ENCODE data around the gene MAML2. TPM values are rescaled to one million over a fixed set of nuclear protein-coding genes. Genes with fewer than 3 reads are reported as not detected.

MAML2 gene
- total RNA-seq, 2 experiments from 2014 or later, result 0.15 to 1.0 TPM

GRCh38 chr11:96384156-96384555 lies 41.2 kb upstream of the MAML2 start:
- BruUV-seq (replicated peaks), result no TSS peak
- Histone ChIP-seq H3K4me3 (ENCODE audit: low read depth, low read length, poor library complexity, severe bottlenecking) (no peak overlapping the region), H2AFZ (ENCODE audit: low read length) (no peak overlapping the region), H3K36me3 (ENCODE audit: insufficient read depth, low read length) (peaks cover 58% of the 10 kb centered on the region), H3K79me2 (ENCODE audit: insufficient read depth, low read depth, low read length) (peaks cover 26% of the 10 kb centered on the region), H3K4me1 (ENCODE audit: insufficient read depth, low read length, poor library complexity, severe bottlenecking) (peaks cover 16% of the 10 kb centered on the region), H3K4me2 (ENCODE audit: low read length) (no peak overlapping the region), H3K9me3 (ENCODE audit: low read length) (no peaks in the 10 kb centered on the region), H3K9me2 (ENCODE audit: insufficient read depth, low read length) (no peaks in the 10 kb centered on the region), H4K20me1 (ENCODE audit: insufficient read depth, low read length) (no peaks in the 10 kb centered on the region), H3K27ac (ENCODE audit: low read depth, low read length, poor library complexity, severe bottlenecking) (no peak overlapping the region)
- no peak for DNase-seq (ENCODE audit: low spot score)
- POLR2A ChIA-PET, result interaction anchor here (0.9 kb wide), 2 partner anchors 13 to 22 kb away, joined by 3 to 5 read pairs; no protein-coding TSS in a partner anchor
- no peak for TF ChIP-seq CTCF (conservative IDR thresholded peaks at IDR 0.05; ENCODE audit: low read length)
- TF ChIP-seq EZH2phosphoT487 (IDR thresholded peaks at IDR 0.05; ENCODE audit: borderline replicate concordance, low read depth, low read length), result no peak
- CTCF ChIA-PET (ENCODE audit: unreplicated experiment), result interaction anchor here (1.2 kb wide), 1 partner anchor 41 kb away, joined by 3 read pairs; the partner anchor contains the start of gene MAML2
- intact Hi-C loops (cut with micrococcal nuclease; ENCODE audit: unreplicated experiment), result loop anchor here (10.0 kb wide), 1 partner anchor 669 kb away; no protein-coding TSS in a partner anchor

DNA sequence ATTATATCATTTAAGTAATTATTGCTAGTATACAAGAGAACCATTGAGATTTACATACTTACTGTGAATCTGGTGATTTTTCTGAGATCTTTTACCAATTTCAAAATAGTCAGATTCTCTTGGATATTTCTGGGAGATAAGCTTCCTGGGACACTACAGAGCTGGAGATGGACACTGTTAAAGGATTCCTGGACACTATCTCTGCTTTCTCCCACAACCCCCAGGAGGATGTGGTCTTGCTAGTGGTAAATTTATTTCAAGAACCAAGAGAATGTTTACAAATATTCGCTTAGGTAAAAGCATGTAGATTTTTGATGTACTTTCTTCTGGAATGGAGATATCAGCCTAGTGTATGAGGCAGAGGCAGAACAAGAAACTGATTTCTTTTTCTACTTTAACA lies 33.8 kb upstream of the MAML2 start:
- no peaks in the 10 kb centered on the region for H3K9me2 ChIP-seq (ENCODE audit: insufficient read depth, low read length)
- ChIA-PET POLR2A (interaction anchor here (2.5 kb wide), 1 partner anchor 11 kb away, joined by 6 read pairs; no protein-coding TSS in a partner anchor), CTCF (ENCODE audit: unreplicated experiment) (no interaction called here)
- no peak overlapping the region for H3K4me2 ChIP-seq (ENCODE audit: low read length)
- no peaks in the 10 kb centered on the region for H3K79me2 ChIP-seq (ENCODE audit: insufficient read depth, low read depth, low read length)
- H4K20me1 ChIP-seq (ENCODE audit: insufficient read depth, low read length), result no peaks in the 10 kb centered on the region
- H3K4me1 ChIP-seq (ENCODE audit: insufficient read depth, low read length, poor library complexity, severe bottlenecking), result no peaks in the 10 kb centered on the region
- no peak overlapping the region for H3K4me3 ChIP-seq (ENCODE audit: low read depth, low read length, poor library complexity, severe bottlenecking)
- no peak for TF ChIP-seq EZH2phosphoT487 (IDR thresholded peaks at IDR 0.05; ENCODE audit: borderline replicate concordance, low read depth, low read length)
- intact Hi-C loops (cut with micrococcal nuclease; ENCODE audit: unreplicated experiment), result no loop called here
- H2AFZ ChIP-seq (ENCODE audit: low read length), result no peak overlapping the region
- BruUV-seq (replicated peaks), result no TSS peak
- no peaks in the 10 kb centered on the region for H3K9me3 ChIP-seq (ENCODE audit: low read length)
- DNase-seq (ENCODE audit: low spot score), result no peak
- no peak overlapping the region for H3K27ac ChIP-seq (ENCODE audit: low read depth, low read length, poor library complexity, severe bottlenecking)
- peaks cover 52% of the 10 kb centered on the region for H3K36me3 ChIP-seq (ENCODE audit: insufficient read depth, low read length)

- ChIA-PET POLR2A (interaction anchor here (0.8 kb wide), 1 partner anchor 9 kb away, joined by 3 read pairs; no protein-coding TSS in a partner anchor), CTCF (ENCODE audit: unreplicated experiment) (no interaction called here)
- Histone ChIP-seq H3K36me3 (ENCODE audit: insufficient read depth, low read length) (peaks cover 46% of the 10 kb centered on the region), H3K9me2 (ENCODE audit: insufficient read depth, low read length) (no peaks in the 10 kb centered on the region), H2AFZ (ENCODE audit: low read length) (no peak overlapping the region), H3K27ac (ENCODE audit: low read depth, low read length, poor library complexity, severe bottlenecking) (no peak overlapping the region), H3K4me2 (ENCODE audit: low read length) (no peak overlapping the region), H3K79me2 (ENCODE audit: insufficient read depth, low read depth, low read length) (no peaks in the 10 kb centered on the region), H3K4me3 (ENCODE audit: low read depth, low read length, poor library complexity, severe bottlenecking) (no peak overlapping the region), H3K4me1 (ENCODE audit: insufficient read depth, low read length, poor library complexity, severe bottlenecking) (no peaks in the 10 kb centered on the region), H4K20me1 (ENCODE audit: insufficient read depth, low read length) (no peaks in the 10 kb centered on the region), H3K9me3 (ENCODE audit: low read length) (no peaks in the 10 kb centered on the region)
- no TSS peak for BruUV-seq (replicated peaks)
- DNase-seq (ENCODE audit: low spot score), result no peak
- TF ChIP-seq CTCF (conservative IDR thresholded peaks at IDR 0.05; ENCODE audit: low read length) (no peak), EZH2phosphoT487 (IDR thresholded peaks at IDR 0.05; ENCODE audit: borderline replicate concordance, low read depth, low read length) (no peak)
- intact Hi-C loops (cut with micrococcal nuclease; ENCODE audit: unreplicated experiment), result no loop called here
Observed at GRCh38 chr11:96373826-96374225, 30.8 kb upstream of the MAML2 start.
